Mesothelial cell of epicardium (in vitro differentiated cells): Measurements from ENCODE around the gene TSPAN2. TPM values are rescaled to one million over a fixed set of nuclear protein-coding genes. Genes with fewer than 3 reads are reported as not detected.

Source experiments
- DNase-seq, 2 experiments: peaks; one replicate each; pipeline ENCODE4 v3.0.0; 2021; ENCODE audit warnings: low spot score in 2 of 2; ENCODE audit not compliant: unreplicated experiment in 2 of 2
- H3K27ac Mint-ChIP-seq: 2 replicates; pipeline ENCODE4 v1.8.0; 2021; ENCODE audit warnings: mixed read lengths
- H3K27me3 Mint-ChIP-seq: 2 replicates; pipeline ENCODE4 v1.8.0; 2021; ENCODE audit warnings: low read depth, mixed read lengths
- H3K36me3 Mint-ChIP-seq: 2 replicates; pipeline ENCODE4 v1.8.0; 2021; ENCODE audit warnings: mixed read lengths
- H3K4me1 Mint-ChIP-seq: 2 replicates; pipeline ENCODE4 v1.8.0; 2021; ENCODE audit warnings: mixed read lengths
- H3K4me3 Mint-ChIP-seq: 2 replicates; pipeline ENCODE4 v1.8.0; 2021; ENCODE audit warnings: mild to moderate bottlenecking, moderate library complexity, mixed read lengths
- H3K9me3 Mint-ChIP-seq: 2 replicates; pipeline ENCODE4 v1.8.0; 2021; ENCODE audit warnings: mixed read lengths
- total RNA-seq: library from RNA; stranded (reverse); gene quantifications from 3 replicates; pipeline ENCODE4 v1.2.1, GENCODE V29; 2021
- TF ChIP-seq, protein P1 (sequence below): fragments of 200-600 bp; sonication (generic); IDR thresholded peaks from one replicate; pipeline ENCODE4 v1.5.0; 2021; ENCODE audit warnings: antibody characterized with exemption; ENCODE audit not compliant: unreplicated experiment

The TSPAN2 gene
- total RNA-seq, 1 donor from 2014 or later = 12.1 TPM

DNA sequence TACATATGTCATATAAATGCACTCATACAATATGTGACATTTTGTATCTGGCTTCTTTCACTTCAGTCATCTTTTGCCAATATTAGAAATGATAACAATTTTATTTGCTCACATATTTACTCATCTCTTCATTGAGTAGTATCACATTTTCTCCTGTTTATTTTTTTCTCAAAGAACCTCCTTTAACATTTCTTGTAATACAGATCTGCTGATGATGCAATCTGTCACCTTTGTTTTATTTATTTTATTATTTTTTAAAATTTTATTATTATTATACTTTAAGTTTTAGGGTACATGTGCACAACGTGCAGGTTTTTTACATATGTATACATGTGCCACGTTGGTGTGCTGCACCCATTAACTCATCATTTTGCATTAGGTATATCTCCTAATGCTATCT is 75.5 kb downstream of the TSPAN2 start:
- peaks cover 14% of the 10 kb centered on the region for H3K27me3 Mint-ChIP-seq
- peaks cover 8% of the 10 kb centered on the region for H3K9me3 Mint-ChIP-seq
- TF ChIP-seq, protein P1, sequence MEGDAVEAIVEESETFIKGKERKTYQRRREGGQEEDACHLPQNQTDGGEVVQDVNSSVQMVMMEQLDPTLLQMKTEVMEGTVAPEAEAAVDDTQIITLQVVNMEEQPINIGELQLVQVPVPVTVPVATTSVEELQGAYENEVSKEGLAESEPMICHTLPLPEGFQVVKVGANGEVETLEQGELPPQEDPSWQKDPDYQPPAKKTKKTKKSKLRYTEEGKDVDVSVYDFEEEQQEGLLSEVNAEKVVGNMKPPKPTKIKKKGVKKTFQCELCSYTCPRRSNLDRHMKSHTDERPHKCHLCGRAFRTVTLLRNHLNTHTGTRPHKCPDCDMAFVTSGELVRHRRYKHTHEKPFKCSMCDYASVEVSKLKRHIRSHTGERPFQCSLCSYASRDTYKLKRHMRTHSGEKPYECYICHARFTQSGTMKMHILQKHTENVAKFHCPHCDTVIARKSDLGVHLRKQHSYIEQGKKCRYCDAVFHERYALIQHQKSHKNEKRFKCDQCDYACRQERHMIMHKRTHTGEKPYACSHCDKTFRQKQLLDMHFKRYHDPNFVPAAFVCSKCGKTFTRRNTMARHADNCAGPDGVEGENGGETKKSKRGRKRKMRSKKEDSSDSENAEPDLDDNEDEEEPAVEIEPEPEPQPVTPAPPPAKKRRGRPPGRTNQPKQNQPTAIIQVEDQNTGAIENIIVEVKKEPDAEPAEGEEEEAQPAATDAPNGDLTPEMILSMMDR = no peak
- no peak overlapping the region for H3K4me3 Mint-ChIP-seq
- H3K4me1 Mint-ChIP-seq = no peaks in the 10 kb centered on the region
- DNase-seq = no peak
- H3K36me3 Mint-ChIP-seq = no peaks in the 10 kb centered on the region
- H3K27ac Mint-ChIP-seq = no peak overlapping the region

DNA sequence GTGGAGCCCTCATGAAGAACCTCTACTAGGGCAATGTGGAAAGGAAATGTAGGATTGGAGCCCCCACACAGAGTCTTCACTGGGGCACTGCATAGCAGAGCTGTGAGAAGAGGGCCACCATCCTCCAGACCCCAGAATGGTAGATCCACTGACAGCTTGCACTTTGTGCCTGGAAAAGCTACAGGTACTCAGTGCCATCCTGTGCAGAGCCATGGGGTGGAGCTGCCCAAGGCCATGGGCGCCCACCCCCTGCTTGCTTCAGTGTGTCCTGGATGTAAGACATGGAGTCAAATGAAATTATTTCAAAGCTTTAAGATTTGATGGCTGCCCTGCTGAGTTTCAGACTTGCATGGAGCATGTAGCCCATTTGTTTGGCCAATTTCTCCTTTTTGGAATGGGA is 76.9 kb downstream of the TSPAN2 start:
- TF ChIP-seq, protein P1 = no peak
- Mint-ChIP-seq H3K27me3 (peaks cover 17% of the 10 kb centered on the region), H3K36me3 (no peaks in the 10 kb centered on the region), H3K27ac (no peak overlapping the region), H3K9me3 (peaks cover 3% of the 10 kb centered on the region), H3K4me3 (no peak overlapping the region), H3K4me1 (no peaks in the 10 kb centered on the region)
- no peak for DNase-seq

DNA sequence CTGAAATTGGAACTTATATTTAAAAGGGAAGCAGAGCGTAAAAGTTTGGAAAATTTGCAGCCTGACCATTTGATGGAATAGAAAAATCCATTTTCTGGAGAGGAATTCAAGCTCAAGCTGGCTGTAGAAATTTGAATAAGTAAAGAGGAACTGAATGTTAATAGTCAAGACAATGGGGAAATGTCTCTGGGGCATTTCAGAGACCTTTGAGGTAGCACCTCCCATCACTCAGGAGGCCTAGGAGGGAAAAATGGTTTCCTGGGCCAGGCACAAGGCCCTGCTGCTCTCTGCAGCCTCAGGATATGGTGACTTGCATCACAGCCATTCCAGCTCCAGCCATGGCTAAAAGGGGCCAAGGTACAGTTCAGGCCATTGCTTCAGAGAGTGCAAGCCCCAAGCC is 77.3 kb downstream of the TSPAN2 start:
- Mint-ChIP-seq H3K36me3 (no peaks in the 10 kb centered on the region), H3K4me3 (no peak overlapping the region), H3K4me1 (no peaks in the 10 kb centered on the region), H3K27ac (no peak overlapping the region), H3K27me3 (peaks cover 20% of the 10 kb centered on the region), H3K9me3 (peaks cover 3% of the 10 kb centered on the region)
- no peak for DNase-seq
- TF ChIP-seq, protein P1 = no peak

DNA sequence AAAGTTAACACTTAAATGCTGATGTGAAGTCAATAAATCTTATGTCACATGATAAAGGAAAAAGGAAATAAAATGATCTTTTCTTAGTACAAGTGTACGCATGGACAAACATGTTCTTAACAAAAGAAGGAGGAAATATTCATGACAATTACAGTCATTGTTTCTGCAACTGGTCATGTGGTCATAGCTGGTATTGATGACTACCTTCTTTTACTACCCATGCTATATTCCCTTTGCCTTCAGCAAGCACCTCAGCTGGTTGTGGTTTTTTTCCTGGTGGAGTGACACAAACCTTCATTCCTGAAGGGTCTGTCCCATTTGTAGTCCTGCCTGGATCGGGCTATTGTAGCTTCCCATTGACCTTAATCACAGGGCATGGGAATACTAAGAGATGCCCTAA is 83.1 kb downstream of the TSPAN2 start:
- Mint-ChIP-seq H3K36me3 (no peaks in the 10 kb centered on the region), H3K9me3 (no peaks in the 10 kb centered on the region), H3K27me3 (peaks cover 29% of the 10 kb centered on the region), H3K27ac (no peak overlapping the region), H3K4me1 (no peaks in the 10 kb centered on the region), H3K4me3 (no peak overlapping the region)
- no peak for DNase-seq
- TF ChIP-seq, protein P1 = no peak

Other genes with a start within 250 kb of the TSPAN2 start
- not detected in 3 replicates for gene SYCP1, start 234.6 kb downstream of the TSPAN2 start, total RNA-seq
- gene TSHB, start 59.7 kb downstream of the TSPAN2 start, total RNA-seq = not detected in 3 replicates
- 4.2 to 4.6 TPM (median 4.5 TPM) in 3 replicates for gene NGF, start 248.7 kb upstream of the TSPAN2 start, total RNA-seq